D721Med (cell line): ENCODE data around the gene GYPC.
"Not testable (repeated sequence)": the region's sequence is repeated elsewhere in the genome, so short reads cannot be mapped to it uniquely, and the experiment has no call there.

ENCODE experiments used
- DNase-seq: peaks from one replicate; pipeline ENCODE4 v3.0.0; 2011; ENCODE audit warnings: low spot score; ENCODE audit not compliant: insufficient read length
- FAIRE-seq: peaks from 2 replicates; lab custom pipeline; 2011; peaks lifted over from hg19 to GRCh38; lab: Jason Lieb, UNC
- CTCF ChIP-seq: IDR thresholded peaks from 2 replicates; pipeline ENCODE4 v1.5.1; 2012; ENCODE audit warnings: mild to moderate bottlenecking, control low read depth; ENCODE audit not compliant: insufficient read depth; ENCODE audit errors: missing control alignments

The GYPC gene

GRCh38 chr2:126643431-126643830 lies 12.5 kb upstream of the GYPC start:
- no peak for TF ChIP-seq CTCF
- DNase-seq (no peak), FAIRE-seq (no peak)

GRCh38 chr2:126643972-126644371 lies 12.0 kb upstream of the GYPC start:
- no peak for TF ChIP-seq CTCF
- DNase-seq (no peak), FAIRE-seq (no peak)

GRCh38 chr2:126644630-126645191 lies 11.2 kb upstream of the GYPC start:
- no peak for TF ChIP-seq CTCF
- FAIRE-seq (no peak), DNase-seq (no peak)

GRCh38 chr2:126645211-126645618 lies 10.7 kb upstream of the GYPC start:
- TF ChIP-seq CTCF = no peak
- FAIRE-seq (no peak), DNase-seq (no peak)

GRCh38 chr2:126646026-126646425 lies 9.9 kb upstream of the GYPC start:
- DNase-seq (no peak), FAIRE-seq (no peak)
- no peak for TF ChIP-seq CTCF

GRCh38 chr2:126647714-126648344 lies 8.1 kb upstream of the GYPC start:
- not testable (repeated sequence) for DNase-seq, FAIRE-seq

- not testable (repeated sequence) for FAIRE-seq, DNase-seq
Measured at GRCh38 chr2:126648345-126648786, 7.6 kb upstream of the GYPC start.

- DNase-seq (no peak), FAIRE-seq (no peak)
- TF ChIP-seq CTCF = no peak
Measured at GRCh38 chr2:126649101-126649500, 6.9 kb upstream of the GYPC start.
